ENCODE data around the gene ENPEP.

GRCh38 chr4:110609044-110609750 lies 133.2 kb downstream of the ENPEP start:
- TF ChIP-seq CTCF (conservative IDR thresholded peaks at IDR 0.05; ENCODE audit: low read length) (no peak), EZH2phosphoT487 (IDR thresholded peaks at IDR 0.05; ENCODE audit: borderline replicate concordance, low read depth, low read length) (no peak)
